HG02678 (cell line): Measurements from ENCODE around the gene ELF1.

Experiments
- ATAC-seq: cut with Tn5 transposase; IDR thresholded peaks from one replicate; pipeline ENCODE4 v1.9.1; 2021; ENCODE audit warnings: mild to moderate bottlenecking, moderate library complexity; ENCODE audit not compliant: unreplicated experiment

Gene ELF1

GRCh38 chr13:41019011-41019487 lies at the start of gene ELF1:
ELF1 (minus strand) TSS chr13:41019316; CDS start chr13:40982054, 37,262 bp downstream.
- peak; percentile 92 for ATAC-seq

GRCh38 chr13:41065078-41065477 lies 46.0 kb upstream of the ELF1 start:
- no peak for ATAC-seq

DNA sequence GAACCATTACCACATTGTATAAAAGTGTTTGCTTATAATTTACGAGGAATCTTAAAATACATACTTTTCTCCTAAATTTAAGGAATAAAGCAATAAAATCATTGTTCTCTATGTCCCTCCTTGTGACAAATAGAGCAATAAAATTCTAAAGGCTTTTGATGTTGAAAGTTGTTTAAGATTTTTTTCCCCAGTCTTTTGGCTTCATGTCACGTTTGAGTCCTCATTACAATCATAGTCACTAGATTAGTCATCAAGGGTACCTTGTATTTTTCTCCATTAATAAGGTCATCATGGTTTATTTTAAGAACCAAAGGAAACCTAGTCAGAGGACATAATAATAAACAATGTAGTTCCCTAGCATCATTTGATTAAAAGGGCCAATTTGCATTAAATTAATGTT lies 45.4 kb upstream of the ELF1 start:
- ATAC-seq = no peak

DNA sequence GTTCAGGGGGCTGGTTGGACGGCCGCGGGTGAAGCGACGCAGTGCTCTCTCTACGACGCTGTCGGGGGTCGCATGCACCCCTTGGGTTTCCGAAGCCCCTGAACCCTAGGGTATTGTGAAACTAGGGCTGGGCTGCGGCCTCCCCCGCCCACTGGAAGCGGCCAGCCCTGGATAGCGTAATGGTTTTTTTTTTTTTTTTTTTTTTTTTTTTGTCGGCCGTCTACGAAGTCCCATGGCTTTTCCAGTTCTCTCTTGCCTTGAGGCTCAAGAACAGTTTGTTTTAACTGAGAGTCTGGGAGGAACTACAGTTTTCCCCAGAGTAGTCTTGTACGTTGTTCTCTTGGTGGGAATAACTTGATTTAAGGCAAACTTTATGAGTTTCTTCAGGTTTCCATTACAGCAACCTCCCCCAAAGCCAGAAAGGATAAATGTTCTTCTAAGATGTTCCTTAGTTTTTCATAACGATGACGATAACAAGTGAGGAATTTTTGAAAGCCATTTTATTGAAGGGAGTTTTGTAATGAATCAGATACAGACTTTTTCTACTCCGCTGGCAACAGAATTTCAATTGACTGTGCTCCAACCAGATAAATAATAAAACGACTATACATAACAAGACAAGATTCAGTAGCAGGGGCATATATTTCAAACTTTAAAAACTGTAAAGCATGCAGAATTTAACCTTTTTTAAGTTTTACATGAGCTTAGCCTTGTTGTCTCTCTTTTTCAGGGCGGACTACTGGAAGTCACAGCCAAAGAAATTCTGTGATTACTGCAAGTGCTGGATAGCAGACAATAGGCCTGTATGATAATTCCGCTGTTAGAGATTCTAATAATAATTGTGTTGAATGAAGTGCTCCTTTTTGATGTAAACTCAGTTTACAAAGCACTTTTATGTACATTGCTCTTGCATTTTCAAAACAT lies 43.1 kb upstream of the ELF1 start:
- ATAC-seq = peak; percentile 32

- peak; percentile 71 for ATAC-seq
Measured at GRCh38 chr13:41061075-41061913, 42.2 kb upstream of the ELF1 start, which contains the start of gene WBP4. WBP4 (plus strand) TSS chr13:41061509; CDS start chr13:41061674, 165 bp downstream.

- ATAC-seq = peak; percentile 32
Measured at GRCh38 chr13:41060724-41061074, 41.6 kb upstream of the ELF1 start.

DNA sequence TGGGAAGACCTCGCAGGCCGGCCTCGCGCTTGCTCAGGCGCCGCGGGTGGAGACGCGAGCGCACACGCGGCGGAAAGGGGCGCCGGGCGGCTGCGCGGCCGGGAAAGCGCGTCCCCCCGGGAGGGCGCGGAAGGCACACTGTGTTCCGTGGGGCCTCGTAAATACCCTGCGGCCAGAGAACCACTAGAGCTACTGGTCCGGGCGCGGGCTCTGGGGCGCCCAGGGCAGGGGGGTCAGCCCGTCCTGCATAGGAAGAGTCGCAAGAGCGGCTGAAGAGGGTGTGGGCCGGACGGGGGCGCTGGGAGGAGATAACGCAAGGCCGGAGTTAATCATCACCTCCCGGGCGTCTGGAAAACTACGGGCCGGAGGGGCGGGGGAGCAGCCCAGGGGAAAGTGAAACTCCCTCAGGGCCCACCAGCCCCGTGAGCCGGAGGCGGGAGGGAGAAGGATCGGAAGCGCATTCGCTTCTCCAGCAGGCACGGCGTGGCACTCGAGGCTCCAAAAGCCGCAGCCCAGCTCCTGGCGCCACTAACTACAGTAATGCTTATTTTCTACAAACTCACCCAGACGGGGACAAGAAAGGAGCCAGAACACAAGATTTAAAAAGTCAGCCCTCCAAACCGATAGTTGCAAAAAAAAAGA lies 41.1 kb upstream of the ELF1 start:
- ATAC-seq = peak; percentile 43

GRCh38 chr13:41059456-41060081 lies 40.5 kb upstream of the ELF1 start:
- no peak for ATAC-seq

DNA sequence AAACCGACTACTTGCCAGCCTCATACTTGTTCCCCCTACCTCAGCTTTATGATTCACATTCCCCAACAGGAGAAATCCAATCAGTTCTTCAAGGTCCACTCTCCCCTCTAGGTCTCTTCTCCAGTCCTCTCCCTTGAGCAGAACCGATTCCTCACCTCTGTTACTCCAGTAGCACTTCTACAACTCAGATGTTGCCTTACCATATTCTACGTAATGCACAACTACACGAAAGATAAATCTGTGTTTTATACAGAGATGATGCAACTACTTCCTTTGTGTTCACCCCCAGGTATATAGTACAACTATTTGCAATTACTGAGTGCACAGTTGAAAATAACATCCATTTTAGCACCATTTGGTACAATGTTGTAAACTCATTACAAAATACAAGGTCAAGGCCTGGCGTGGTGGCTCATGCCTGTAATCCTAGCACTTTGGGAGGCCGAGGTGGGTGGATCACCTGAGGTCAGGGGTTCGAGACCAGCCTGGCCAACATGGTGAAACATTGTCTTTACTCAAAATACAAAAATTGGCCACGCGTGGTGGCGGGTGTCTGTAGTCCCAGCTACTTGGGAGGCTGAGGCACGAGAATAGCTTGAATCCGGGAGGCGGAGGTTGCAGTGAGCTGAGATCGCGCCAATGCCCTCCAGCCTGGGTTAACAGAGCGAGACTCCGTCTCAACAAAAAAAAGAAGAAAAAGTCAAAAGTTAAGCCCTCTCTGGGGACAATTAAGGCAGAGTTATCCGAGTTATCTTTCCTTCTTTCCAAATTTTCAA lies 39.4 kb upstream of the ELF1 start:
- ATAC-seq = no peak

DNA sequence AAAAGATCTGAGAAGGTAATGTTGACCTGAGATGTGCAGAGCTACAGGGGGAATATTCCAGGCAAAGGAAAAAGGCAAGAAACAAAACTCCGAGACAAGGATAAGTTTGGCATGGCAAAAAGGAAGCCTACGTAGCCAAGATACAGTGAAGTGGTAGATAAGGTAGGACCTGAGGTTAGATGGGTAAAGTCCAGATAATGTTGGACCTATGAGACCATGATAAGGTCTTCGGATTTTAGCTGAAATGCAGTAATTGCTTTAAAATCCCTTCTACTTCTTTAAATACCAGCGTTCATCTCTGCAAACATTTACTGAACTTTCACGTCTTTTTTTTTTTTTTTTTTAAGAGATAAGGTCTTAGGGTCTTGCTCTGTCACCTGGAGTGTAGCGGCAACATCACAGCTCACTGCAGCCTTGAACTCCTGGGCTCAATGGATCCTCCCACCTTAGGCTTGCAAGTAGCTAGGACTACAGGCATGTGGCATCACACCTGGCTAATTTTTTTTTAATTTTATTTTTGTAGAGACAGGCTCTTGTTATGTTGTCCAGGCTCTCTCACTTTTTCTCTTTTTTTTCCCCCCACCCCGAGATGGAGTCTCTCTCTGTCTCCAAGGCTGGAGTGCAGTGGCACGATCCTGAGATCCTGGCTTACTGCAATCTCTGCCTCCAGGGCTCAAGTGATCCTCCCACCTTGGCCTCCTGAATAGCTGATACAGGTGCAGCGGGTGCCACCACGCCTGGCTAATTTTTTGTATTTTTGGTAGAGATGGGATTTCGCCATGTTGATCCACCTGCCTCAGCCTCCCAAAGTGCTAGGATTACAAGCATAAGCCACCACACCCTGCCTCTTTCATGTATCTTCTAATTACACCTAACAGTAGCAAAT lies 38.0 kb upstream of the ELF1 start:
- no peak for ATAC-seq

DNA sequence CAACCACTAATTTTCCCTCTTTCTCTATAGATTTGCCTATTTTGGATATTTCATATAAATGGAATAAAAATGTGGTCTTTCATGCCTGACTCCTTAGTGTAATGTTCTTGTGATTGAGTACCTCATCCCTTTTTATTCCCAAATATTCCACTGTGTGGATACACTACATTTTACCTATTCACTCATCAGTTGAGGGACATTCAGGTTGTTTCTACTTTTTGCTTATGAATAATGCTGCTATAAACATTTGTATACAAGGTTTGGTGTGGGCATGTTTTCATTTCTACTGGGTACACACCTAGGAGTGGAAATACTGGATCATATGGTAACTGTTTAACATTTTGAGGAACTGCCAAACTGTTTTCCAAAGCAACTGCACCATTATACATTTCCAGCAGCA lies 37.1 kb upstream of the ELF1 start:
- no peak for ATAC-seq

DNA sequence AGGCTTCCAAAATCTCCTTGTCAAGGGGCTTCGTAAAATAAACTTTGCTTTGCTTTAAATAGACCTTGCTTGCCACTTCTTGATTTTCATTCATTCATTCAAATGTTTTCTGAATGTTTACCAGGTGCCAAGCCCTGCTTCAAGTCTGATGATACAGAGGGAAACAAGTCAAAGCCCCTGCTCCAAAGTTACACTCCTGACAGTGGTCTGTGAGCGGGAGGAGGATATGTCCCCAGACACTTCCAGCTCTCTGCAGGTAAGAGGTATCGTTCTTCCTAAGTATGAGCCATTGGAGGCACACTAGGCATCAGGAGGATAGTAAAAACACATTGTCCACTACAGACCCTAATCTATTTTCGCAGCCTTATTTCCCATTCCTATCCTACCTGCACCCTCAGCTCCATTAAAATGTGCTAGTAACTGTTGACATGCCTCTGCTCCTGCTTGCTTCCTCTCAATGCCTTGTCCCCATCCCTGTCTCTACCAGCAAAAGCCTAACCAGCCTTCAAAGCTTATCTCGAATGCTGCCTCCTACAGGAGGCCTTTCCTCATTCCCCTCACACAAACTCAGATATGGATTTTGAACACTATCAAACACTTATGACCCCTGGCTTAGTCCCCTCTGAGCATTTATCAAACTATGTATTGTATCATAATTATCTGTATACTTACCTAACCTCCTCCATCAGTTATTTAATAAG lies 36.0 kb upstream of the ELF1 start:
- no peak for ATAC-seq

DNA sequence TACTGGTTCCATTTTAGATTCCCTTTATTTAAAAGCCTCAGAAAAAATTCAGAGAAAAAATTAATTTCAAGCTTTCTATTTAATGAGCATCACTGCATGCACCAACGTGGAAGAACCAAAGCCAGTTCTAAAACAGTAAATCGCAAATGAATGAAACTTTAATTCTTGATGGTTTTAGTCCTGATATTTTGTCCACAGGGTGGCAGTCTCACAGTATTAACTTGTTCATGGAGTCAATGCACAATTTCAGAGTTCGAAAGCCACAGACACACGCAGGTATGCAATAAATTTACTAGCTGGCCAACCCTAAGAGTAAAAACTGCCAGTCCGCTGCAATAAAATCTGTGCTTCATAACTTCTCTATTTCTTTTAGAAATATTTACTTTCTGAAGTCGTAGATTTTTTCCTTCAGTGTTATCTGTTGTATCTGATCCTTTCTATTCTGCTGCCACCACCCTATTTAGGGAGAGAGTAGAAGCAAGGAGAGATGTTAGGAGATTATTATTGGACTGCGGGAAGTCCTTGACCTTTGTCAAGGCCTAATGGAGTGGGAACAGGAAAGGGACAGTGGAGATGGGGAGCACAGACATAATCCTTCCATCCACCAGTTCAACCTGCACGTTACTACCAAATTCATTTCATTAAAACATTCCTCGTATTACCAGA lies 35.2 kb upstream of the ELF1 start:
- ATAC-seq = no peak

- peak; percentile 71 for ATAC-seq
Measured at GRCh38 chr13:41053384-41053826, 34.3 kb upstream of the ELF1 start.

DNA sequence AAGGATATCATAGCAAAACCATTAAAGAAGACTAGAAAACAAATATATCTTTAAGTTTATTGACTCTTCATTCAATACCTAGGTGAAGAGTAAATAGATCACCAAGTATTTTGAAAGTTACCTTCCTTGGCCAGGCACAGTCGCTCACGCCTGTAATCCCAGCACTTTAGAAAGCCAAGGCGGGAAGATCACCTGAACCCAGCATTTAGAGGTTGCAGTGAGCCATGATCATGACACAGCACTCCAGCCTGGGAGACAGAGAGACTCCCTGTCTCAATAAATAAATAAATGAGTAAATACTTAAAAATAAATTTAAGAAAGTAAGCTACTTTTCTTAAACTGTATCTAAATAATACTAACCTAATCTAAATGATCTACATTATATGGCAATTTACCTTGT lies 33.3 kb upstream of the ELF1 start:
- ATAC-seq = no peak

GRCh38 chr13:41049480-41050440 lies 30.6 kb upstream of the ELF1 start:
- ATAC-seq = no peak

DNA sequence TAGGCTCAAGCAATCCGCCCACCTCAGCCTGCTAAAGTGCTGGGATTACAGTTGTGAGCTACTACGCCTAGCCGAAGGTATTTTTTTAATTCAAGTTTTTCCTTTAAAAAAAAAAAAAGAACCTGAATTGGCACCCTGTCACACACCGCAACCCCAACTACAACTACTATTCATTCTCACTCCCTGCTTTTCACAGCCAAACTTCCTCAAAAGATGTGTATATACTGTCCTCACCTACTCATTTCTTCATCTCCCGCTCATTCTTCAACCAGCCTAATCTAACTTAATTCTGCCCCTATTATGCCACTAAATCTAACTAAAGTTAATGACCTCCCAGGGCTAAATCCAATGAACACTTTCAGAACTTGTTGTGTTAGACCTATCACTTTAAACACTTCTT lies 29.5 kb upstream of the ELF1 start:
- ATAC-seq = no peak
